ENCODE measurements around the gene MLLT3. TPM values are rescaled to one million over a fixed set of nuclear protein-coding genes. Genes with fewer than 3 reads are reported as not detected.
A peak's percentile ranks its signal among the peaks of the same experiment; 100 is the strongest.

Gene MLLT3
- total and polyA plus RNA-seq, 4 donors: 22.0 to 42.3 (median 31.1) TPM

- DNase-seq (ENCODE audit: low read depth in 4 of 6, low spot score in 6 of 6): no peak
- no peaks in the 10 kb centered on the region for H3K36me3 ChIP-seq (ENCODE audit: control insufficient read depth, insufficient read depth, low read length)
- WGBS (ENCODE audit: insufficient coverage): 97% methylated on average over 3 of the region's 4 CpGs
- H3K27me3 ChIP-seq (ENCODE audit: control insufficient read depth, insufficient read depth, low read length): no peaks in the 10 kb centered on the region
- H3K9me3 ChIP-seq (ENCODE audit: control insufficient read depth, insufficient read depth, low read length): no peaks in the 10 kb centered on the region
- H3K27ac ChIP-seq (ENCODE audit: low read depth, low read length): no peak overlapping the region
- H3K4me3 ChIP-seq (ENCODE audit: low read depth, low read length): no peak overlapping the region
- no peaks in the 10 kb centered on the region for H3K4me1 ChIP-seq (ENCODE audit: control insufficient read depth, insufficient read depth, low read length)
Observed at GRCh38 chr9:20335668-20336332, 286.5 kb downstream of the MLLT3 start.

GRCh38 chr9:20333991-20334390 is 288.3 kb downstream of the MLLT3 start:
- H3K36me3 ChIP-seq (ENCODE audit: control insufficient read depth, insufficient read depth, low read length): no peaks in the 10 kb centered on the region
- 64% methylated on average over 3 of the region's 5 CpGs for WGBS (ENCODE audit: insufficient coverage)

GRCh38 chr9:20331095-20331685 is 291.1 kb downstream of the MLLT3 start:
- DNase-seq (ENCODE audit: low read depth in 4 of 6, low spot score in 6 of 6): no peak
- Histone ChIP-seq H3K27ac (ENCODE audit: low read depth, low read length) (no peak overlapping the region), H3K27me3 (ENCODE audit: control insufficient read depth, insufficient read depth, low read length) (no peaks in the 10 kb centered on the region), H3K36me3 (ENCODE audit: control insufficient read depth, insufficient read depth, low read length) (no peaks in the 10 kb centered on the region), H3K9me3 (ENCODE audit: control insufficient read depth, insufficient read depth, low read length) (no peaks in the 10 kb centered on the region), H3K4me1 (ENCODE audit: control insufficient read depth, insufficient read depth, low read length) (no peaks in the 10 kb centered on the region), H3K4me3 (ENCODE audit: low read depth, low read length) (no peak overlapping the region)
- 75% methylated on average over 2 of the region's 5 CpGs for WGBS (ENCODE audit: insufficient coverage)

More at GRCh38 chr9:20333991-20334390, 288.3 kb downstream of the MLLT3 start:
- H3K9me3 ChIP-seq (ENCODE audit: control insufficient read depth, insufficient read depth, low read length): no peaks in the 10 kb centered on the region
- H3K4me3 ChIP-seq (ENCODE audit: low read depth, low read length): no peak overlapping the region
- H3K27me3 ChIP-seq (ENCODE audit: control insufficient read depth, insufficient read depth, low read length): no peaks in the 10 kb centered on the region
- H3K27ac ChIP-seq (ENCODE audit: low read depth, low read length): no peak overlapping the region
- DNase-seq (ENCODE audit: low read depth in 4 of 6, low spot score in 6 of 6): no peak
- H3K4me1 ChIP-seq (ENCODE audit: control insufficient read depth, insufficient read depth, low read length): no peaks in the 10 kb centered on the region

- Histone ChIP-seq H3K9me3 (ENCODE audit: control insufficient read depth, insufficient read depth, low read length) (no peaks in the 10 kb centered on the region), H3K4me3 (ENCODE audit: low read depth, low read length) (no peak overlapping the region), H3K4me1 (ENCODE audit: control insufficient read depth, insufficient read depth, low read length) (no peaks in the 10 kb centered on the region), H3K27me3 (ENCODE audit: control insufficient read depth, insufficient read depth, low read length) (no peaks in the 10 kb centered on the region), H3K27ac (ENCODE audit: low read depth, low read length) (no peak overlapping the region), H3K36me3 (ENCODE audit: control insufficient read depth, insufficient read depth, low read length) (no peaks in the 10 kb centered on the region)
- DNase-seq (ENCODE audit: low read depth in 4 of 6, low spot score in 6 of 6): no peak
Observed at GRCh38 chr9:20330688-20331087, 291.6 kb downstream of the MLLT3 start.

- Histone ChIP-seq H3K27ac (ENCODE audit: low read depth, low read length) (no peak overlapping the region), H3K36me3 (ENCODE audit: control insufficient read depth, insufficient read depth, low read length) (no peaks in the 10 kb centered on the region), H3K27me3 (ENCODE audit: control insufficient read depth, insufficient read depth, low read length) (no peaks in the 10 kb centered on the region), H3K9me3 (ENCODE audit: control insufficient read depth, insufficient read depth, low read length) (no peaks in the 10 kb centered on the region), H3K4me1 (ENCODE audit: control insufficient read depth, insufficient read depth, low read length) (no peaks in the 10 kb centered on the region), H3K4me3 (ENCODE audit: low read depth, low read length) (no peak overlapping the region)
- 92% methylated on average over 2 of the region's 2 CpGs for WGBS (ENCODE audit: insufficient coverage)
- no peak for DNase-seq (ENCODE audit: low read depth in 4 of 6, low spot score in 6 of 6)
Observed at GRCh38 chr9:20326516-20326915, 295.8 kb downstream of the MLLT3 start.

- DNase-seq (ENCODE audit: low read depth in 4 of 6, low spot score in 6 of 6): peak in 3 of 6 donors; percentile 39 to 81 (median 70)
- 46% methylated on average over 6 of the region's 9 CpGs for WGBS (ENCODE audit: insufficient coverage)
- H3K36me3 ChIP-seq (ENCODE audit: control insufficient read depth, insufficient read depth, low read length): no peaks in the 10 kb centered on the region
Observed at GRCh38 chr9:20325008-20325407, 297.3 kb downstream of the MLLT3 start.

GRCh38 chr9:20322212-20322611 is 300.1 kb downstream of the MLLT3 start:
- Histone ChIP-seq H3K4me3 (ENCODE audit: low read depth, low read length) (no peak overlapping the region), H3K27me3 (ENCODE audit: control insufficient read depth, insufficient read depth, low read length) (no peaks in the 10 kb centered on the region), H3K36me3 (ENCODE audit: control insufficient read depth, insufficient read depth, low read length) (no peaks in the 10 kb centered on the region), H3K27ac (ENCODE audit: low read depth, low read length) (no peak overlapping the region), H3K4me1 (ENCODE audit: control insufficient read depth, insufficient read depth, low read length) (peaks cover 9% of the 10 kb centered on the region), H3K9me3 (ENCODE audit: control insufficient read depth, insufficient read depth, low read length) (no peaks in the 10 kb centered on the region)
- no peak for DNase-seq (ENCODE audit: low read depth in 4 of 6, low spot score in 6 of 6)
- 100% methylated on average over 3 of the region's 4 CpGs for whole genome bisulfite sequencing (ENCODE audit: insufficient coverage)

More at GRCh38 chr9:20325008-20325407, 297.3 kb downstream of the MLLT3 start:
- Histone ChIP-seq H3K27ac (ENCODE audit: low read depth, low read length) (no peak overlapping the region), H3K9me3 (ENCODE audit: control insufficient read depth, insufficient read depth, low read length) (no peaks in the 10 kb centered on the region), H3K4me3 (ENCODE audit: low read depth, low read length) (no peak overlapping the region), H3K27me3 (ENCODE audit: control insufficient read depth, insufficient read depth, low read length) (no peaks in the 10 kb centered on the region), H3K4me1 (ENCODE audit: control insufficient read depth, insufficient read depth, low read length) (no peaks in the 10 kb centered on the region)

- no peak for DNase-seq (ENCODE audit: low read depth in 4 of 6, low spot score in 6 of 6)
- Histone ChIP-seq H3K27me3 (ENCODE audit: control insufficient read depth, insufficient read depth, low read length) (no peaks in the 10 kb centered on the region), H3K9me3 (ENCODE audit: control insufficient read depth, insufficient read depth, low read length) (no peaks in the 10 kb centered on the region), H3K27ac (ENCODE audit: low read depth, low read length) (no peak overlapping the region), H3K4me1 (ENCODE audit: control insufficient read depth, insufficient read depth, low read length) (peaks cover 9% of the 10 kb centered on the region), H3K36me3 (ENCODE audit: control insufficient read depth, insufficient read depth, low read length) (no peaks in the 10 kb centered on the region), H3K4me3 (ENCODE audit: low read depth, low read length) (no peak overlapping the region)
- 100% methylated on average over 3 of the region's 6 CpGs for WGBS (ENCODE audit: insufficient coverage)
Observed at GRCh38 chr9:20321423-20322082, 300.7 kb downstream of the MLLT3 start.

- Histone ChIP-seq H3K4me3 (ENCODE audit: low read depth, low read length) (no peak overlapping the region), H3K27ac (ENCODE audit: low read depth, low read length) (no peak overlapping the region)
Observed at GRCh38 chr9:20320921-20321320, 301.4 kb downstream of the MLLT3 start.

More at GRCh38 chr9:20320921-20321320, 301.4 kb downstream of the MLLT3 start:
- Histone ChIP-seq H3K27me3 (ENCODE audit: control insufficient read depth, insufficient read depth, low read length) (no peaks in the 10 kb centered on the region), H3K4me1 (ENCODE audit: control insufficient read depth, insufficient read depth, low read length) (peaks cover 9% of the 10 kb centered on the region), H3K36me3 (ENCODE audit: control insufficient read depth, insufficient read depth, low read length) (no peaks in the 10 kb centered on the region), H3K9me3 (ENCODE audit: control insufficient read depth, insufficient read depth, low read length) (no peaks in the 10 kb centered on the region)
- no peak for DNase-seq (ENCODE audit: low read depth in 4 of 6, low spot score in 6 of 6)
- WGBS (ENCODE audit: insufficient coverage): 40% methylated on average over 1 of the region's 2 CpGs

All from spinal cord (tissue), 10 donors.